Suprapubic skin (tissue), 3 donors: ENCODE measurements around the gene MYO18A.

Experiments
- CTCF ChIP-seq, 2 donors: fragments of 200-600 bp in 1 of 2; fragments of 450-650 bp in 1 of 2; sonication (generic) in 1 of 2; IDR thresholded peaks; one replicate each; pipeline ENCODE4 v1.5.1; 2016 to 2019; ENCODE audit warnings: antibody characterized with exemption in 2 of 2, mild to moderate bottlenecking in 1 of 2, moderate library complexity in 1 of 2
- POLR2A ChIP-seq, 2 donors: fragments of 450-650 bp; IDR thresholded peaks; one replicate each; pipeline ENCODE4 v1.6.1; 2017; ENCODE audit warnings: antibody characterized with exemption in 2 of 2, mild to moderate bottlenecking in 2 of 2, moderate library complexity in 2 of 2

DNA sequence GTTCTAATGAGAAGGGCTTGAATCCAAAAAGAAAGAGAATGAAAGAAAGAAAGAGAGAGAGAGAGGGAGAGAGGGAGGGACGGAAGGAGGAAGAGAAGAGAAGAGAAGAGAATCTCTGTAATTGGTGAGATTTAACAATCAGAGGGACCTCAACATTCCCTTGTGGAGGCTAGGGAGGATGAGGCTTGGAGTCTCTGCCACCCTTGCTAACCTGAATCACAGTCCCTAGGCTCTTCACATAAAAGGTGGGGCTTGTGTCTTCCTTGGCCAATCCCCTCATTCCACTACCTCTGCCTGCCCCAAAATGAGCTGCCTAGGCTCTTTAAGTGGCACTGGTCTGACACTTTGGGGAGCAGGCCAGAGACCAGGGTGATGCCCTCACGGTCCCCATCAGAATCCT is 107.2 kb downstream of the MYO18A start:
- TF ChIP-seq CTCF (IDR thresholded peaks at IDR 0.05) = no peak
- no peak for TF ChIP-seq POLR2A (IDR thresholded peaks at IDR 0.05)
